Hematopoietic multipotent progenitor cell treated with erythropoietin and hydrocortisone succinate and interleukin-3 and kit ligand, for 8 days (in vitro differentiated cells): ENCODE data around the gene STYXL1.
A peak's percentile ranks its signal among the peaks of the same experiment; 100 is the strongest.
"Not testable (repeated sequence)": the region's sequence is repeated elsewhere in the genome, so short reads cannot be mapped to it uniquely, and the experiment has no call there.

ENCODE experiments used
- DNase-seq: peaks from one replicate; pipeline ENCODE4 v3.0.0-alpha.2; 2015

The STYXL1 gene

GRCh38 chr7:76065016-76065612, 17.3 kb upstream of the STYXL1 start:
- DNase-seq = no peak

- DNase-seq = no peak
These were observed 16.6 kb upstream of the STYXL1 start for GRCh38 chr7:76064208-76064970.

- DNase-seq = peak; percentile 60
These were observed 15.7 kb upstream of the STYXL1 start for GRCh38 chr7:76063525-76063924.

- no peak for DNase-seq
These were observed 15.3 kb upstream of the STYXL1 start for GRCh38 chr7:76063114-76063513.

- DNase-seq = no peak
These were observed 14.5 kb upstream of the STYXL1 start for GRCh38 chr7:76062254-76062653.

- no peak for DNase-seq
These were observed 13.0 kb upstream of the STYXL1 start for GRCh38 chr7:76060842-76061241.

- DNase-seq = not testable (repeated sequence)
These were observed 10.9 kb upstream of the STYXL1 start for GRCh38 chr7:76058745-76059144.

- no peak for DNase-seq
These were observed 10.0 kb upstream of the STYXL1 start for GRCh38 chr7:76057813-76058145.

GRCh38 chr7:76057103-76057812, 9.5 kb upstream of the STYXL1 start:
- no peak for DNase-seq

- no peak for DNase-seq
These were observed 8.4 kb upstream of the STYXL1 start for GRCh38 chr7:76056241-76056640.

- DNase-seq = no peak
These were observed 6.6 kb upstream of the STYXL1 start for GRCh38 chr7:76054123-76055120.

- DNase-seq = no peak
These were observed 5.7 kb upstream of the STYXL1 start for GRCh38 chr7:76053461-76053860.

- DNase-seq = not testable (repeated sequence)
These were observed 4.9 kb upstream of the STYXL1 start for GRCh38 chr7:76052681-76053080.

GRCh38 chr7:76051840-76052239, 4.0 kb upstream of the STYXL1 start:
- DNase-seq = no peak

- peak; percentile 26 for DNase-seq
These were observed 2.7 kb upstream of the STYXL1 start for GRCh38 chr7:76050545-76050944.

- no peak for DNase-seq
These were observed 1.5 kb upstream of the STYXL1 start for GRCh38 chr7:76049295-76049694.

- DNase-seq = no peak
These were observed 828 bp upstream of the STYXL1 start for GRCh38 chr7:76048668-76048988.

- DNase-seq = peak; percentile 30
These were observed 442 bp downstream of the STYXL1 start for GRCh38 chr7:76047305-76047810.

GRCh38 chr7:76044375-76044865, 3.4 kb downstream of the STYXL1 start:
- DNase-seq = no peak

GRCh38 chr7:76040126-76040525, 7.7 kb downstream of the STYXL1 start:
- DNase-seq = no peak

- DNase-seq = no peak
These were observed 10.5 kb downstream of the STYXL1 start for GRCh38 chr7:76037310-76037709.

- no peak for DNase-seq
These were observed 15.8 kb downstream of the STYXL1 start for GRCh38 chr7:76031964-76032363.

- DNase-seq = not testable (repeated sequence)
These were observed 18.1 kb downstream of the STYXL1 start for GRCh38 chr7:76029682-76030081.
